HepG2 (cell line): ENCODE data around the gene CSNK2A1. TPM values are rescaled to one million over a fixed set of nuclear protein-coding genes. Genes with fewer than 3 reads are reported as not detected.

Source experiments
- AGO2 ChIP-seq: fragments of 200-400 bp; formaldehyde crosslinking; optimal IDR thresholded peaks from 2 replicates; pipeline ENCODE3; 2017; ENCODE audit warnings: mild to moderate bottlenecking, low read depth, low read length, moderate library complexity
- HHEX ChIP-seq: IDR thresholded peaks from 2 replicates; pipeline ENCODE4 v1.6.1; 2016; ENCODE audit warnings: control low read depth
- MTA1 ChIP-seq: sonication (generic); formaldehyde crosslinking; IDR thresholded peaks from 2 replicates; pipeline ENCODE4 v1.4.0; 2020; ENCODE audit warnings: missing genetic modification reagents, mild to moderate bottlenecking, borderline replicate concordance
- NFE2L2 ChIP-seq: fragments of 150-350 bp; IDR thresholded peaks from 2 replicates; pipeline ENCODE4 v1.6.1; 2014; ENCODE audit warnings: low read length
- SMARCE1 ChIP-seq: fragments of 450-650 bp; IDR thresholded peaks from 2 replicates; pipeline ENCODE4 v1.6.1; 2017; ENCODE audit warnings: borderline replicate concordance
- WIZ ChIP-seq: sonication (generic); formaldehyde crosslinking; IDR thresholded peaks from 2 replicates; pipeline ENCODE4 v1.5.1; 2020; ENCODE audit warnings: mild to moderate bottlenecking, missing genetic modification reagents
- ZBTB7A ChIP-seq: sonication (generic); formaldehyde crosslinking; IDR thresholded peaks from 2 replicates; pipeline ENCODE4 v1.8.0; 2022; ENCODE audit warnings: mild to moderate bottlenecking, missing genetic modification reagents
- ZNF253 ChIP-seq: sonication (generic); formaldehyde crosslinking; IDR thresholded peaks from 2 replicates; pipeline ENCODE4 v1.8.0; 2022; ENCODE audit warnings: mild to moderate bottlenecking, missing genetic modification reagents, borderline replicate concordance
- ZNF256 ChIP-seq: sonication (generic); formaldehyde crosslinking; conservative IDR thresholded peaks from 2 replicates; pipeline ENCODE4 v1.4.0; 2020; ENCODE audit warnings: missing genetic modification reagents
- ZNF350 ChIP-seq: sonication (generic); formaldehyde crosslinking; IDR thresholded peaks from 2 replicates; pipeline ENCODE4 v1.4.0; 2020; ENCODE audit warnings: mild to moderate bottlenecking, low read depth, missing genetic modification reagents, borderline replicate concordance
- ZNF441 ChIP-seq: sonication (generic); formaldehyde crosslinking; IDR thresholded peaks from 2 replicates; pipeline ENCODE4 v1.7.0; 2021; ENCODE audit warnings: missing genetic modification reagents, borderline replicate concordance
- ZNF703 ChIP-seq: sonication (generic); formaldehyde crosslinking; IDR thresholded peaks from 2 replicates; pipeline ENCODE4 v1.5.1; 2020; ENCODE audit warnings: missing genetic modification reagents, mild to moderate bottlenecking, moderate library complexity, borderline replicate concordance
- ZNF83 ChIP-seq: sonication (generic); formaldehyde crosslinking; IDR thresholded peaks from 2 replicates; pipeline ENCODE4 v1.4.0; 2020; ENCODE audit warnings: missing genetic modification reagents, mild to moderate bottlenecking, borderline replicate concordance
- polyA plus RNA-seq, 8 experiments: library from polyadenylated mRNA; depleted of rRNA in 3 of 8; stranded (reverse) in 7 of 8; unstranded in 1 of 8; fragments of >200 nt; fragmentation: Illumina TruSeq in 4 of 8; extraction: Trizol in 4 of 8; gene quantifications; 2 replicates each; pipeline versions ENCODE4 v1.2.1 to v1.2.3, GENCODE V29; 2011 to 2016; ENCODE audit warnings: low read depth in 4 of 8, missing spikeins in 1 of 8, mixed read lengths in 1 of 8; ENCODE audit not compliant: insufficient read depth in 1 of 8
- total RNA-seq, 5 experiments: library from RNA; depleted of rRNA; stranded (reverse); fragments of >200 nt; fragmentation: Illumina TruSeq; extraction: Trizol; gene quantifications; 2 replicates each; pipeline ENCODE4 v1.2.3, GENCODE V29; 2016; ENCODE audit warnings: low read depth in 1 of 5
- TF ChIP-seq, protein P1 (sequence below): sonication (generic); formaldehyde crosslinking; IDR thresholded peaks from 2 replicates; pipeline ENCODE4 v1.5.1; 2020; ENCODE audit warnings: missing genetic modification reagents, mild to moderate bottlenecking, borderline replicate concordance
- TF ChIP-seq, protein P2 (sequence below): IDR thresholded peaks from 2 replicates; pipeline ENCODE4 v1.6.1; 2012; ENCODE audit warnings: inconsistent platforms
- TF ChIP-seq, protein P3 (sequence below): sonication (generic); formaldehyde crosslinking; conservative IDR thresholded peaks from 2 replicates; pipeline ENCODE4 v1.4.0; 2020; ENCODE audit warnings: missing genetic modification reagents

The CSNK2A1 gene
- total and polyA plus RNA-seq, 2 of the 13 experiments (the other 11 are each of a cell fraction or from before 2014, with no cell fraction given): 153 to 231 TPM

GRCh38 chr20:431012-431904 is 112.3 kb downstream of the CSNK2A1 start (continued):
- TF ChIP-seq MTA1 (CRISPR knock-in tag) (peak; percentile 76; the same call in 1 of the 2 replicates), ZNF83 (CRISPR knock-in tag) (peak; percentile 78; the same call in 1 of the 2 replicates), AGO2 (peak; percentile 93), ZNF350 (CRISPR knock-in tag) (peak; percentile 89), ZNF441 (no peak), WIZ (CRISPR knock-in tag) (0 out of 2 replicates have a peak, but pooled peaks have one; percentile 67), SMARCE1 (no peak), ZBTB7A (no peak), ZNF703 (CRISPR knock-in tag) (no peak), HHEX (CRISPR knock-in tag) (no peak), ZNF253 (CRISPR knock-in tag) (peak; percentile 3; the same call in 1 of the 2 replicates), NFE2L2 (no peak), ZNF256 (CRISPR knock-in tag) (no peak)
- TF ChIP-seq, protein P1, sequence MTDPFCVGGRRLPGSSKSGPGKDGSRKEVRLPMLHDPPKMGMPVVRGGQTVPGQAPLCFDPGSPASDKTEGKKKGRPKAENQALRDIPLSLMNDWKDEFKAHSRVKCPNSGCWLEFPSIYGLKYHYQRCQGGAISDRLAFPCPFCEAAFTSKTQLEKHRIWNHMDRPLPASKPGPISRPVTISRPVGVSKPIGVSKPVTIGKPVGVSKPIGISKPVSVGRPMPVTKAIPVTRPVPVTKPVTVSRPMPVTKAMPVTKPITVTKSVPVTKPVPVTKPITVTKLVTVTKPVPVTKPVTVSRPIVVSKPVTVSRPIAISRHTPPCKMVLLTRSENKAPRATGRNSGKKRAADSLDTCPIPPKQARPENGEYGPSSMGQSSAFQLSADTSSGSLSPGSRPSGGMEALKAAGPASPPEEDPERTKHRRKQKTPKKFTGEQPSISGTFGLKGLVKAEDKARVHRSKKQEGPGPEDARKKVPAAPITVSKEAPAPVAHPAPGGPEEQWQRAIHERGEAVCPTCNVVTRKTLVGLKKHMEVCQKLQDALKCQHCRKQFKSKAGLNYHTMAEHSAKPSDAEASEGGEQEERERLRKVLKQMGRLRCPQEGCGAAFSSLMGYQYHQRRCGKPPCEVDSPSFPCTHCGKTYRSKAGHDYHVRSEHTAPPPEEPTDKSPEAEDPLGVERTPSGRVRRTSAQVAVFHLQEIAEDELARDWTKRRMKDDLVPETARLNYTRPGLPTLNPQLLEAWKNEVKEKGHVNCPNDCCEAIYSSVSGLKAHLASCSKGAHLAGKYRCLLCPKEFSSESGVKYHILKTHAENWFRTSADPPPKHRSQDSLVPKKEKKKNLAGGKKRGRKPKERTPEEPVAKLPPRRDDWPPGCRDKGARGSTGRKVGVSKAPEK (CRISPR knock-in tag): no peak
- TF ChIP-seq, protein P2, sequence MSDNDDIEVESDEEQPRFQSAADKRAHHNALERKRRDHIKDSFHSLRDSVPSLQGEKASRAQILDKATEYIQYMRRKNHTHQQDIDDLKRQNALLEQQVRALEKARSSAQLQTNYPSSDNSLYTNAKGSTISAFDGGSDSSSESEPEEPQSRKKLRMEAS: peak; percentile 76; the same call in 1 of the 2 replicates
- TF ChIP-seq, protein P3, sequence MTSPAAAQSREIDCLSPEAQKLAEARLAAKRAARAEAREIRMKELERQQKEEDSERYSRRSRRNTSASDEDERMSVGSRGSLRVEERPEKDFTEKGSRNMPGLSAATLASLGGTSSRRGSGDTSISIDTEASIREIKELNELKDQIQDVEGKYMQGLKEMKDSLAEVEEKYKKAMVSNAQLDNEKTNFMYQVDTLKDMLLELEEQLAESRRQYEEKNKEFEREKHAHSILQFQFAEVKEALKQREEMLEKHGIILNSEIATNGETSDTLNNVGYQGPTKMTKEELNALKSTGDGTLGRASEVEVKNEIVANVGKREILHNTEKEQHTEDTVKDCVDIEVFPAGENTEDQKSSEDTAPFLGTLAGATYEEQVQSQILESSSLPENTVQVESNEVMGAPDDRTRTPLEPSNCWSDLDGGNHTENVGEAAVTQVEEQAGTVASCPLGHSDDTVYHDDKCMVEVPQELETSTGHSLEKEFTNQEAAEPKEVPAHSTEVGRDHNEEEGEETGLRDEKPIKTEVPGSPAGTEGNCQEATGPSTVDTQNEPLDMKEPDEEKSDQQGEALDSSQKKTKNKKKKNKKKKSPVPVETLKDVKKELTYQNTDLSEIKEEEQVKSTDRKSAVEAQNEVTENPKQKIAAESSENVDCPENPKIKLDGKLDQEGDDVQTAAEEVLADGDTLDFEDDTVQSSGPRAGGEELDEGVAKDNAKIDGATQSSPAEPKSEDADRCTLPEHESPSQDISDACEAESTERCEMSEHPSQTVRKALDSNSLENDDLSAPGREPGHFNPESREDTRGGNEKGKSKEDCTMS (CRISPR knock-in tag): 0 out of 2 replicates have a peak, but pooled peaks have one; percentile 37
